Neural progenitor cell (in vitro differentiated cells): ENCODE data around the gene TRAPPC10.

Experiments used
- CTCF ChIP-seq: fragments of 200-600 bp; sonication (generic); IDR thresholded peaks from 2 replicates; pipeline ENCODE4 v1.5.1; 2017; ENCODE audit warnings: antibody characterized with exemption, mild to moderate bottlenecking
- EZH2phosphoT487 ChIP-seq: fragments of 200-600 bp; sonication (generic); IDR thresholded peaks from 2 replicates; pipeline ENCODE4 v1.6.1; 2017; ENCODE audit warnings: antibody characterized with exemption

DNA sequence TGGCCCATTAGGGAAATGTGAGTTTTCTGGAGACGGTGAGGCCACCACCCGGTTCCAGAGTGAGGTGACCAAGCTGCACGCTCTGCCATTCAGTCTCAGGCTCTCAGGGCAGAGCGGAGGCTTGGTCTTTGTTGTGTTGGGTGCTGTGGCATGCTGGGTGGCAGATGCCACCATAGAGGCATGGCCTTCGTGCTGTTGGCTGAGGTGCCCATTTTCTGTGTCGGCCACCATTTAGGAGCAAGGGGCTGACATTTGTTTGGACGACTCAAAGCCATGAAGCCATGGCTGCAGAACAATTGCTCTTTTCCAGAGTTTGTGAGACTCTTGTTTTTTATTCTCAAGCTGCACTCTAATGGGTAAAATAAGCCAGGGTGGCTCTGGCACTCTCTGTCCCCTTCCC is 58.3 kb downstream of the TRAPPC10 start:
- TF ChIP-seq CTCF (no peak), EZH2phosphoT487 (no peak)
